ENCODE data around the gene RNPEPL1. TPM values are rescaled to one million over a fixed set of nuclear protein-coding genes. Genes with fewer than 3 reads are reported as not detected.

RNPEPL1 gene
- total and polyA plus RNA-seq, 2 experiments from 2014 or later, result 6.0 to 21.0 TPM

DNA sequence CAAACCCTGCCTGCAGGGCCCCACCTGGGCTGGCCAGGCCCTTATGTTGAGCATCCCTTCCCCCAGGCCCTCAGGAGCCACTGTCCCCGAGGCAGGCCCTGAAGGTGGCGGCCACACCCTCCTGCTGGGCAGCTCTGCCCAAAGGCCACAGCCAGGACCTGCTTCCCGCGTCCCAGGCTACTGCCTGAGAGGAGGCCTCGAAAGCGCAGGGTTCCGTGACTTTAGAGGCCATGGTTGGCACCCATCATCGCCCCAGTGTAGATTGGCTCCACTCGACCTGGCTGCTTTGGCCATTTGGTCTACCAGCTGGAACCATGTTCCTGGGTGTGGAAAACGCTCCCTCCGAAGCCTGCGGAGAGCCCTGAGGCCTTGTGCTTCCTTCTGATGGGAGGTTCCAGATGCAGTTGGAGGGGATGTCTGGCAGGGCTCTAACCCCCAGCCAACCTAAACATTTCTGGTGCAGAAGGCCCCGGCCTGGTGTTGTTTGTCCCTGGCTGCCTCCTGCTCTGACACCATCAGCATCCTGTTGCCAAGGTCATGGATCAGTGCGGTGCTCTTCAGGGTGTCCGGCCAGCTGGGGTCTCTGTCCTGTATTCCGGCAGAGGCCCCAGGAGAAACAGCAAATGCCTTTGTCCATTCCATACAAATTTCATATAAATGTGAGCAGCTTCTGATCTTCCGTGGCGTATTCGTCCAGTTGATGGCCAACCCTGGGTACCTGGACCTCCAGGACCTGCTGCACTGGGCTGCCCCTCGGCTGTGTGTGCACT lies 33.0 kb downstream of the RNPEPL1 start:
- H4K20me1 ChIP-seq (replicated peaks; ENCODE audit: insufficient read depth), result no peaks in the 10 kb centered on the region; the same call in none of the 2 replicates
- TF ChIP-seq NANOG (IDR thresholded peaks at IDR 0.05; ENCODE audit: borderline replicate concordance) (no peak), EZH2phosphoT487 (IDR thresholded peaks at IDR 0.05; ENCODE audit: unreplicated experiment) (no peak), ZNF114 (CRISPR knock-in tag; IDR thresholded peaks at IDR 0.05) (no peak), EZH2 (IDR thresholded peaks at IDR 0.05; ENCODE audit: low read depth, unreplicated experiment) (no peak), STAT1 (IDR thresholded peaks at IDR 0.05; ENCODE audit: unreplicated experiment) (no peak), ZNF331 (CRISPR knock-in tag; IDR thresholded peaks at IDR 0.05; ENCODE audit: low read depth) (no peak), JUNB (IDR thresholded peaks at IDR 0.05; ENCODE audit: unreplicated experiment) (no peak), POLR2AphosphoS5 (IDR thresholded peaks at IDR 0.05; ENCODE audit: low read depth) (no peak), CREB1 (CRISPR knock-in tag; IDR thresholded peaks at IDR 0.05; ENCODE audit: low read depth) (no peak)
- TF ChIP-seq, protein P1, sequence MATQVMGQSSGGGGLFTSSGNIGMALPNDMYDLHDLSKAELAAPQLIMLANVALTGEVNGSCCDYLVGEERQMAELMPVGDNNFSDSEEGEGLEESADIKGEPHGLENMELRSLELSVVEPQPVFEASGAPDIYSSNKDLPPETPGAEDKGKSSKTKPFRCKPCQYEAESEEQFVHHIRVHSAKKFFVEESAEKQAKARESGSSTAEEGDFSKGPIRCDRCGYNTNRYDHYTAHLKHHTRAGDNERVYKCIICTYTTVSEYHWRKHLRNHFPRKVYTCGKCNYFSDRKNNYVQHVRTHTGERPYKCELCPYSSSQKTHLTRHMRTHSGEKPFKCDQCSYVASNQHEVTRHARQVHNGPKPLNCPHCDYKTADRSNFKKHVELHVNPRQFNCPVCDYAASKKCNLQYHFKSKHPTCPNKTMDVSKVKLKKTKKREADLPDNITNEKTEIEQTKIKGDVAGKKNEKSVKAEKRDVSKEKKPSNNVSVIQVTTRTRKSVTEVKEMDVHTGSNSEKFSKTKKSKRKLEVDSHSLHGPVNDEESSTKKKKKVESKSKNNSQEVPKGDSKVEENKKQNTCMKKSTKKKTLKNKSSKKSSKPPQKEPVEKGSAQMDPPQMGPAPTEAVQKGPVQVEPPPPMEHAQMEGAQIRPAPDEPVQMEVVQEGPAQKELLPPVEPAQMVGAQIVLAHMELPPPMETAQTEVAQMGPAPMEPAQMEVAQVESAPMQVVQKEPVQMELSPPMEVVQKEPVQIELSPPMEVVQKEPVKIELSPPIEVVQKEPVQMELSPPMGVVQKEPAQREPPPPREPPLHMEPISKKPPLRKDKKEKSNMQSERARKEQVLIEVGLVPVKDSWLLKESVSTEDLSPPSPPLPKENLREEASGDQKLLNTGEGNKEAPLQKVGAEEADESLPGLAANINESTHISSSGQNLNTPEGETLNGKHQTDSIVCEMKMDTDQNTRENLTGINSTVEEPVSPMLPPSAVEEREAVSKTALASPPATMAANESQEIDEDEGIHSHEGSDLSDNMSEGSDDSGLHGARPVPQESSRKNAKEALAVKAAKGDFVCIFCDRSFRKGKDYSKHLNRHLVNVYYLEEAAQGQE (IDR thresholded peaks at IDR 0.05; ENCODE audit: unreplicated experiment), result no peak
- TF ChIP-seq, protein P2, sequence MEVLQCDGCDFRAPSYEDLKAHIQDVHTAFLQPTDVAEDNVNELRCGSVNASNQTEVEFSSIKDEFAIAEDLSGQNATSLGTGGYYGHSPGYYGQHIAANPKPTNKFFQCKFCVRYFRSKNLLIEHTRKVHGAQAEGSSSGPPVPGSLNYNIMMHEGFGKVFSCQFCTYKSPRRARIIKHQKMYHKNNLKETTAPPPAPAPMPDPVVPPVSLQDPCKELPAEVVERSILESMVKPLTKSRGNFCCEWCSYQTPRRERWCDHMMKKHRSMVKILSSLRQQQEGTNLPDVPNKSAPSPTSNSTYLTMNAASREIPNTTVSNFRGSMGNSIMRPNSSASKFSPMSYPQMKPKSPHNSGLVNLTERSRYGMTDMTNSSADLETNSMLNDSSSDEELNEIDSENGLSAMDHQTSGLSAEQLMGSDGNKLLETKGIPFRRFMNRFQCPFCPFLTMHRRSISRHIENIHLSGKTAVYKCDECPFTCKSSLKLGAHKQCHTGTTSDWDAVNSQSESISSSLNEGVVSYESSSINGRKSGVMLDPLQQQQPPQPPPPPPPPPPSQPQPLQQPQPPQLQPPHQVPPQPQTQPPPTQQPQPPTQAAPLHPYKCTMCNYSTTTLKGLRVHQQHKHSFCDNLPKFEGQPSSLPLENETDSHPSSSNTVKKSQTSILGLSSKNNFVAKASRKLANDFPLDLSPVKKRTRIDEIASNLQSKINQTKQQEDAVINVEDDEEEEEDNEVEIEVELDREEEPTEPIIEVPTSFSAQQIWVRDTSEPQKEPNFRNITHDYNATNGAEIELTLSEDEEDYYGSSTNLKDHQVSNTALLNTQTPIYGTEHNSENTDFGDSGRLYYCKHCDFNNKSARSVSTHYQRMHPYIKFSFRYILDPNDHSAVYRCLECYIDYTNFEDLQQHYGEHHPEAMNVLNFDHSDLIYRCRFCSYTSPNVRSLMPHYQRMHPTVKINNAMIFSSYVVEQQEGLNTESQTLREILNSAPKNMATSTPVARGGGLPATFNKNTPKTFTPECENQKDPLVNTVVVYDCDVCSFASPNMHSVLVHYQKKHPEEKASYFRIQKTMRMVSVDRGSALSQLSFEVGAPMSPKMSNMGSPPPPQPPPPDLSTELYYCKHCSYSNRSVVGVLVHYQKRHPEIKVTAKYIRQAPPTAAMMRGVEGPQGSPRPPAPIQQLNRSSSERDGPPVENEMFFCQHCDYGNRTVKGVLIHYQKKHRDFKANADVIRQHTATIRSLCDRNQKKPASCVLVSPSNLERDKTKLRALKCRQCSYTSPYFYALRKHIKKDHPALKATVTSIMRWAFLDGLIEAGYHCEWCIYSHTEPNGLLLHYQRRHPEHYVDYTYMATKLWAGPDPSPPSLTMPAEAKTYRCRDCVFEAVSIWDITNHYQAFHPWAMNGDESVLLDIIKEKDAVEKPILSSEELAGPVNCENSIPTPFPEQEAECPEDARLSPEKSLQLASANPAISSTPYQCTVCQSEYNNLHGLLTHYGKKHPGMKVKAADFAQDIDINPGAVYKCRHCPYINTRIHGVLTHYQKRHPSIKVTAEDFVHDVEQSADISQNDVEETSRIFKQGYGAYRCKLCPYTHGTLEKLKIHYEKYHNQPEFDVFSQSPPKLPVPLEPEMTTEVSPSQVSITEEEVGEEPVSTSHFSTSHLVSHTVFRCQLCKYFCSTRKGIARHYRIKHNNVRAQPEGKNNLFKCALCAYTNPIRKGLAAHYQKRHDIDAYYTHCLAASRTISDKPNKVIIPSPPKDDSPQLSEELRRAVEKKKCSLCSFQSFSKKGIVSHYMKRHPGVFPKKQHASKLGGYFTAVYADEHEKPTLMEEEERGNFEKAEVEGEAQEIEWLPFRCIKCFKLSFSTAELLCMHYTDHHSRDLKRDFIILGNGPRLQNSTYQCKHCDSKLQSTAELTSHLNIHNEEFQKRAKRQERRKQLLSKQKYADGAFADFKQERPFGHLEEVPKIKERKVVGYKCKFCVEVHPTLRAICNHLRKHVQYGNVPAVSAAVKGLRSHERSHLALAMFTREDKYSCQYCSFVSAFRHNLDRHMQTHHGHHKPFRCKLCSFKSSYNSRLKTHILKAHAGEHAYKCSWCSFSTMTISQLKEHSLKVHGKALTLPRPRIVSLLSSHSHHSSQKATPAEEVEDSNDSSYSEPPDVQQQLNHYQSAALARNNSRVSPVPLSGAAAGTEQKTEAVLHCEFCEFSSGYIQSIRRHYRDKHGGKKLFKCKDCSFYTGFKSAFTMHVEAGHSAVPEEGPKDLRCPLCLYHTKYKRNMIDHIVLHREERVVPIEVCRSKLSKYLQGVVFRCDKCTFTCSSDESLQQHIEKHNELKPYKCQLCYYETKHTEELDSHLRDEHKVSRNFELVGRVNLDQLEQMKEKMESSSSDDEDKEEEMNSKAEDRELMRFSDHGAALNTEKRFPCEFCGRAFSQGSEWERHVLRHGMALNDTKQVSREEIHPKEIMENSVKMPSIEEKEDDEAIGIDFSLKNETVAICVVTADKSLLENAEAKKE (CRISPR knock-in tag; IDR thresholded peaks at IDR 0.05), result no peak
- TF ChIP-seq, protein P3, sequence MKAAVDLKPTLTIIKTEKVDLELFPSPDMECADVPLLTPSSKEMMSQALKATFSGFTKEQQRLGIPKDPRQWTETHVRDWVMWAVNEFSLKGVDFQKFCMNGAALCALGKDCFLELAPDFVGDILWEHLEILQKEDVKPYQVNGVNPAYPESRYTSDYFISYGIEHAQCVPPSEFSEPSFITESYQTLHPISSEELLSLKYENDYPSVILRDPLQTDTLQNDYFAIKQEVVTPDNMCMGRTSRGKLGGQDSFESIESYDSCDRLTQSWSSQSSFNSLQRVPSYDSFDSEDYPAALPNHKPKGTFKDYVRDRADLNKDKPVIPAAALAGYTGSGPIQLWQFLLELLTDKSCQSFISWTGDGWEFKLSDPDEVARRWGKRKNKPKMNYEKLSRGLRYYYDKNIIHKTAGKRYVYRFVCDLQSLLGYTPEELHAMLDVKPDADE (IDR thresholded peaks at IDR 0.05), result no peak
- TF ChIP-seq, protein P4, sequence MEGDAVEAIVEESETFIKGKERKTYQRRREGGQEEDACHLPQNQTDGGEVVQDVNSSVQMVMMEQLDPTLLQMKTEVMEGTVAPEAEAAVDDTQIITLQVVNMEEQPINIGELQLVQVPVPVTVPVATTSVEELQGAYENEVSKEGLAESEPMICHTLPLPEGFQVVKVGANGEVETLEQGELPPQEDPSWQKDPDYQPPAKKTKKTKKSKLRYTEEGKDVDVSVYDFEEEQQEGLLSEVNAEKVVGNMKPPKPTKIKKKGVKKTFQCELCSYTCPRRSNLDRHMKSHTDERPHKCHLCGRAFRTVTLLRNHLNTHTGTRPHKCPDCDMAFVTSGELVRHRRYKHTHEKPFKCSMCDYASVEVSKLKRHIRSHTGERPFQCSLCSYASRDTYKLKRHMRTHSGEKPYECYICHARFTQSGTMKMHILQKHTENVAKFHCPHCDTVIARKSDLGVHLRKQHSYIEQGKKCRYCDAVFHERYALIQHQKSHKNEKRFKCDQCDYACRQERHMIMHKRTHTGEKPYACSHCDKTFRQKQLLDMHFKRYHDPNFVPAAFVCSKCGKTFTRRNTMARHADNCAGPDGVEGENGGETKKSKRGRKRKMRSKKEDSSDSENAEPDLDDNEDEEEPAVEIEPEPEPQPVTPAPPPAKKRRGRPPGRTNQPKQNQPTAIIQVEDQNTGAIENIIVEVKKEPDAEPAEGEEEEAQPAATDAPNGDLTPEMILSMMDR (conservative IDR thresholded peaks at IDR 0.05; ENCODE audit: low read depth in 2 of 2), result no peak
- Mint-ChIP-seq H3K27me3 (ENCODE audit: insufficient read depth, low read depth, poor library complexity) (peaks cover 2% of the 10 kb centered on the region), H3K9me3 (no peaks in the 10 kb centered on the region), H3K4me3 (no peak overlapping the region), H3K36me3 (ENCODE audit: low read depth) (peaks cover 2% of the 10 kb centered on the region; the same call in 1 of the 3 replicates), H3K27ac (no peak overlapping the region), H3K4me1 (no peaks in the 10 kb centered on the region)
- H3K4me3 ChIP-seq, result no peak overlapping the region
- ATAC-seq (no peak), DNase-seq (ENCODE audit: low spot score) (no peak)
- no peaks in the 10 kb centered on the region for H3K79me2 ChIP-seq (replicated peaks; ENCODE audit: insufficient read depth)
- no peaks in the 10 kb centered on the region for H3K9me2 ChIP-seq (ENCODE audit: insufficient read depth)
- H3K4me1 ChIP-seq (ENCODE audit: insufficient read depth), result no peaks in the 10 kb centered on the region
- no peak overlapping the region for H2AFZ ChIP-seq
- H3K36me3 ChIP-seq (ENCODE audit: insufficient read depth), result no peaks in the 10 kb centered on the region
- no peaks in the 10 kb centered on the region for H3K27me3 ChIP-seq (ENCODE audit: insufficient read depth)
- no peak overlapping the region for H3K4me2 ChIP-seq
- no peaks in the 10 kb centered on the region for H3F3A ChIP-seq (replicated peaks; ENCODE audit: low read depth)
- no peak overlapping the region for H3K27ac ChIP-seq (ENCODE audit: low read depth)
